ENCODE measurements around the gene ZNF407.

Gene ZNF407

DNA sequence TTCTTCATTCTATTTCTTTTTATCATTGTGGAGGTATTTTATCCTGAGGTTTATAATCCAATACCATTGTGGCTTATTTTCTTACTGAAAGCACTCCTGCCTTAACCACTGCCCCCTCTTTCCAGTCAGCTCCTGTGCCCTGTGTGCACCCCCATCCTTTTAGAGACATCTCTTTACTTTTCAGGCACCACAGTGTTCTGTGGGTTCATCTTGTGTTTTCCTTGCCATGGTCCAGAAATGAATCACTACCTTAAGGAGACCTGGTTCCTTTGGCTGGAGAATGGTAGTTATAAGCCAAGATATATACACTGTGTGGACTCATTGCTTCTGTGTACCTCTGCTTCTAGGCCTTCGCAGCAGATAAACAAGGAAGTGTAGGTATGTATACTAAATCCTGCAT, 332.9 kb downstream of the ZNF407 start:
- no peak for DNase-seq (ENCODE audit: low read depth)

GRCh38 chr18:74933930-74934329, 336.3 kb downstream of the ZNF407 start:
- no peak for DNase-seq (ENCODE audit: low read depth)

GRCh38 chr18:74935434-74935833, 337.8 kb downstream of the ZNF407 start:
- no peak for DNase-seq (ENCODE audit: low read depth)

- no peak for DNase-seq (ENCODE audit: low read depth)
Measured at GRCh38 chr18:74936343-74936742, 338.7 kb downstream of the ZNF407 start.

DNA sequence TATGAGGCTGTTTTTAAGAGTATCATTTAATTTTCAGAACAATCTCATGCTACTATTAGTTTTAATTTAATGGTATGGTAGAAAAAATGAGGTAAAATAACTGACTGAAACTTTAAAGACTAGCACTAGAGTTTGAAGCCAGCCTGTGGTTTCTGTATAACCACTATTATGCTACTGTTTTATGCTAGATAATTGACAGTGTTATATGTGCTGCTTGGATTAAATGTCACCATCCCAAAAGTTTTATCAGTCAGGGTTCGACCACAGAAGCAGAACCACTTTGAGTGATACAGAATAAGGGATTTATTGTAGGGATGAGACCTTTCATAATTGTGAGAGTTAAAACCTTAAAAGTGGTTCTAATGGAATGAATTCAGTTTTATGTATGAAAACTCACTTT, 339.6 kb downstream of the ZNF407 start:
- DNase-seq (ENCODE audit: low read depth): no peak

DNA sequence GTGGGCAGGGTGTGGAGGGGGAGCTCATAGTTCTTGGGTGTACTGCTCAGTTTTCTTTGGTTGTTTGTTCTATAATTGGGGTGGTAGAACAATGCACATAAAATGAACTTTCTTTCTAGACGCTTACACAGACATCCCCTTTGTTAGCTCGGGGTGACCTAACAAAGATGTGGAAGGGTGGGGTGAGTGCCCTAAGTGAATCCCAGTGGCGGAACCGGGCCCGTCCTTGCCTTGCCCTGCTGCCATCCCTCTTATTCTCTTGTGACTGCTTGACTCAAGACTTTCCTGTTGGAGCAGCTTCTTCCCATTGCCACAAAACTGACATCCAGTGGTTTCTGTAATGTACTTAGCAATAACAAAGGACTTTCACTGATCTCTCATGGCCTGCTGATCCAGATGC, 343.2 kb downstream of the ZNF407 start:
- DNase-seq (ENCODE audit: low read depth): no peak

- no peak for DNase-seq (ENCODE audit: low read depth)
Measured at GRCh38 chr18:74942319-74942910, 344.7 kb downstream of the ZNF407 start.

DNA sequence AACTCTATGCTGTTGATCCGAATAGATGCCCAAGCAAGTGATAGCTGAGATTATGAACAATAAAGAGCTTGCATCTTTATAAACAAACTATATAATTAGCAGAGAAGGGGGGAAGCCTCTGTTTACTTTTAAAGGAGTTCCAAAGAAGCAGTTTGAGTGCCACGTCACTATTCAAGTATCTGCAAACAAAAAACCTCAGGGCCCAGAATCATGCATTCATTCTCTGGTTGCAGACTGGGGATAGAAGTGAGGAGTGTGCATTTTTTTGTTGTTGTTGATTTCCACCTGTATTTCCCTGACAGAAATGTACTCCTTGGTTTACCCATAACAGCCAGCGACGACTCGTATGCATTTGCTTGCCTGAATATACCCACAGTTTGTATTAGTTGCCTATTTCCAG, 347.0 kb downstream of the ZNF407 start:
- DNase-seq (ENCODE audit: low read depth): no peak

GRCh38 chr18:74945774-74946545, 348.3 kb downstream of the ZNF407 start:
- no peak for DNase-seq (ENCODE audit: low read depth)

- DNase-seq (ENCODE audit: low read depth): no peak
Measured at GRCh38 chr18:74946646-74947375, 349.1 kb downstream of the ZNF407 start.

- DNase-seq (ENCODE audit: low read depth): no peak
Measured at GRCh38 chr18:74947417-74947816, 349.7 kb downstream of the ZNF407 start.

DNA sequence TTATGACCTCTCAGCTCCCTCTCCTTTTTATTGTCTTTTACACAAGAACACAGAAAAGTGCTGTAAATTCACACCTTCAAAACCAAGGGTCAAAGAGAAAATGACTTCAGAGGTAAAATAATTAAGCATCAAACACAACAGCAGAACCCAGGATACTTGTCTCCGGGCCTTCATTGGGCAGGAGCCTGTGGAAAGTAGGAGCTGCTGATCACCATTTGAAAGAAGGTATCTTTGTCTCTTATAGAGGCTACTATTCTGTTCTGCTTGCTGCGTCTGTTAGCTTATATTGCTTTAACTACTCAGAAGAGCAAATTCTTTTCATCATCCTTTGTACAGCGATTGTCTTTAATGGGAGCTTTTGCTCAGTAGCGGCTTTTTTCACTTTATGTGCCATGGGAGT, 350.2 kb downstream of the ZNF407 start:
- no peak for DNase-seq (ENCODE audit: low read depth)

DNA sequence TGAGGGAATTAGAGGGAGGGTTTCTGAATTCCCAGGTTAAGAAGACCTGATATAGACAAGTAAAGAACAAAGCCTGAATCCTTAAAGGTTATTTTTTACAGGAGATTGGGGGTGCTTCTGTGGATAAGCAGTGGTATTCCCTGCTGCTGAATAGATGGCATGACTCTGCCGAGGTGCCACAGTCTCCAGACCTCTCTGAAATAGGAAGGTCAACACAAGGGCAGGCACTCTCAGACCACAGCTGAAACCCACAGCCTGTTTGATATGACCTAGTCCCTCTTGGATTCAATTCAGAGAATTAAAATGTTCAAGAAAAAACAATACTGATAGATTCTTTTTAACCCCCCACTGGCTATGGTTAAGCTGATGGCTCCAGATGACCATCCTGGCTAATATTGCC, 351.9 kb downstream of the ZNF407 start:
- no peak for DNase-seq (ENCODE audit: low read depth)

- DNase-seq (ENCODE audit: low read depth): no peak
Measured at GRCh38 chr18:74950479-74950878, 352.8 kb downstream of the ZNF407 start.

- DNase-seq (ENCODE audit: low read depth): no peak
Measured at GRCh38 chr18:74951165-74951760, 353.6 kb downstream of the ZNF407 start.

DNA sequence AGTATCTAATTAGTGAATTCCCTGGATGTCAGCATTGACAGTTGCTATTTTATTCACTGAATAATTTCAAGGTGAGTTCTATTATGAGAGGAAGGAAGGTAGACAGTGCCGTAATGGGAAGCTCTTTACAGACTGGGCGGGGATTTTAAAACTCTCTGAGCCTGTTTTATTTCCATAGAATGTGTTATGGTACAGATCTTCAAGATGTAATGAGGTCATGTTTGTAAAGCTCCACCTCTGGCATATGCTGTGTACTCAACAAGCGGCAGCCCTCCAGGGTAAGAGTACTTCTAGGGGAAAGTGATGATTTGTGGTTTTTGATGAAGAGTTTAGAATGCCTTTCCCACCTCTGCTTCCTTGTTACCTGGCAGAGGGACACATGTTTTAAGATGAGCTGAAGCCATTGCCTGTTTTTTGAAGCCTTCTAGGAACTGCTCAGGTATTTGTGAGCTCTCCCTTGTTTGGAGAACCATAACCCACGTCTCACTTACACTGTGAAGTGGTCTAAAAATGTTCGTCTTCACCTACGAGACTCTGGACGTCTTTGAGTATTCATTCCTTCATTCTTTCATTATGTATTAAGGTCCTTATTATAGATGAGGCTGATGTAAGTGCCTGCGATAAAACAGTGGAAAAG, 360.0 kb downstream of the ZNF407 start:
- DNase-seq (ENCODE audit: low read depth): no peak

GRCh38 chr18:74959216-74959615, 361.5 kb downstream of the ZNF407 start:
- no peak for DNase-seq (ENCODE audit: low read depth)

GRCh38 chr18:74961596-74961995, 363.9 kb downstream of the ZNF407 start:
- DNase-seq (ENCODE audit: low read depth): no peak

GRCh38 chr18:74963820-74964446, 366.3 kb downstream of the ZNF407 start:
- DNase-seq (ENCODE audit: low read depth): no peak

DNA sequence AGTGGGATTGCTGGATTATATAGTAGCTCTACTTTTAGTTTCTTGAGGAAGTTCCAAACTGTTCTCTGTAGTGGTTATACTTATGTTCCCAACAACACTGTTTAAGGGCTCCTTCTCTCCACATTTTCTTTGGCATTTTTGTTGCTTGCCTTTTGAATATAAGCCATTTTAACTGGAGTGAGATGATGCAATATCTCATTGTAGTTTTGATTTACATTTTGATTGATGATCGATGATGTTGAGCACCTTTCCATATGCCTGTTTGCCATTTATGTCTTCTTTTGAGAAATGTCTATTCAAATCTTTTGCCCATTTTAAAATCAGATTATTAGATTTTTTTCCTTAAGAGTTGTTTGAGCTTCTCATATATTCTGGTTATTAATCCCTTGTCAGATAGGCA, 368.0 kb downstream of the ZNF407 start:
- no peak for DNase-seq (ENCODE audit: low read depth)

GRCh38 chr18:74967438-74967837, 369.8 kb downstream of the ZNF407 start:
- no peak for DNase-seq (ENCODE audit: low read depth)

GRCh38 chr18:74967979-74968378, 370.3 kb downstream of the ZNF407 start:
- no peak for DNase-seq (ENCODE audit: low read depth)
